HG02623 (cell line): Measurements from ENCODE around the gene SYNPO2.

Source experiments
- ATAC-seq: cut with Tn5 transposase; IDR thresholded peaks from one replicate; pipeline ENCODE4 v1.9.1; 2021; ENCODE audit warnings: moderate library complexity; ENCODE audit not compliant: unreplicated experiment

SYNPO2 gene

GRCh38 chr4:119103263-119103662, 214.6 kb downstream of the SYNPO2 start:
- no peak for ATAC-seq

DNA sequence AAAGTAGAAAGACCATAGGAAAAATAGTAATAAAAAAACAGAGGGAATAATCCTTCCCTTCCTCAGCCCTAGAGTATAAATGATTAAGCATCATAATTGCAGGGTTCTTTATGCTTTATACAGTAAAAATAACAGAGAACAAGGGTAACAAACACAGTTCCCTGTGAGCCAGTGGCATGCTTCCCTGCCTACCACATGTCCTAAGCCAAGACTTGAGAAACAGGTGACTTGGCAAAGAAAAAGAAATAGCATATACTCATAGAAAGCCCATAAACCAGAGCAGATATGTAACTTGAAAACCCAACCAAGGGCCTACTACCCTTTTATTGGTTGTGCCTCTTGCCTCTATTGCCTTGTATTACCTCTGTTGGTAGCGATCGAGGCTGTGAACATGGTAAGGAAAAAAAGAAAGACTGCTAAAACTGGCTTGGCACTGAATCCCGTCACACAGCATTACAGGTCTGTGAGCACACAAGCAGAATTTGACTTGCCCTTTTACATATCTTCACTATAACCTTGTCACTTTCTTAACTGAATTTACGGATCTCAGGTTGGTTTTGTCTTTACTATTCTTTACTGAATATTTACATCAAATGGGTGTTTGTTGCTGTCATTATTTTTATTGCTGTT, 216.1 kb downstream of the SYNPO2 start:
- no peak for ATAC-seq

GRCh38 chr4:119105605-119106004, 217.0 kb downstream of the SYNPO2 start:
- no peak for ATAC-seq

DNA sequence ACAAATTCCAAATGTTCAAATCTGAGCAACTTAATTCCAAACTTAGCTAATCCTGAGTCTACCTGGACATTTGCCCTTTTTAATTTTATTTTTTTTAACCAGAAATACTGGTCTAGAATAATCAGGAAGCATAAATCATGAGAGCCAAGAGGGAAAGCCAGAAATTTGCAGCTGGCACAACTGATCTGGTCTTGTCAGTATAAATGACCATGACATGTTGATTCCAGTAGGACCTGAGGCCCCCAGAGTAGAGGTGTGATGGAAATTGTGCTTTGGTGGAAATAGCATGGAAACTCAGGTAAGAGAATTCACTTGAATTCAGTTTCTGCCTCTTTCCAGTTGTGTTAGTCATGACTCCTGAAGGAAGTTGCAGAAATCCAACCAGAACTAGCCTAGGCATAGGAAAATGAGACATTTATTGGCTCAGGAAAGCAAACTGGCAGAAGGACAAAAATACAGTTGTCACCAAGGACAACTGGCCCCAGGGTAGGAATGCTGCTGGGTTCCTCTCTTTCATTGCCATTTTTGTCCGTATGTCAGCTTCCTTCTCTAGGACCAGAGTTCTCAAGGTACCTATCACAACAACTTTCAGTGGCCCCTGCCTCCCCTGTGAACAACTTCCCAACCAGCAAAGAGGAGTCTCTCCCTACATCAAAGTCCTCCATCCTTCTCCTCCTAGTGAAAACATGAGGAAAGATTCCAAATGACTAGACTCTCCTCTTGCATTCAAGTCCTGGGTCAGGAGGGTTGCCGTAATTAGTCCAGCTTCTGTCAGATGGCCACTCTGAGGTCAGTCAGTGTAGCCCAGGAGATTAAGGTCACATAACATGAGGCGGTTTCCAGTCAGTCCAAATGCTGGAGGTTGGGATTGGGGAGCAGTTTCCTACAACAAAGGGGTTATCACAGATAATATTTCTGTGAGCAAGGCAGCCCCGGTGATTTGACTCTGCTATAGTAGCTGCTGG, 217.7 kb downstream of the SYNPO2 start:
- ATAC-seq: no peak

- ATAC-seq: no peak
Measured at GRCh38 chr4:119110121-119110520, 221.5 kb downstream of the SYNPO2 start.
